HG03442 (cell line): ENCODE data around the gene MTPN.

Source experiments
- ATAC-seq: cut with Tn5 transposase; IDR thresholded peaks from one replicate; pipeline ENCODE4 v1.9.1; 2021; ENCODE audit warnings: mild to moderate bottlenecking, moderate library complexity; ENCODE audit not compliant: unreplicated experiment

Gene MTPN

GRCh38 chr7:135977007-135977741 is at the start of gene MTPN:
Gene MTPN, minus strand, starts transcription at chr7:135977359. Its CDS starts 259 bp downstream, at chr7:135977100.
- ATAC-seq: peak; percentile 61

- ATAC-seq: no peak
These were observed 49.0 kb upstream of the MTPN start for GRCh38 chr7:136026209-136026608.

- ATAC-seq: no peak
These were observed 46.1 kb upstream of the MTPN start for GRCh38 chr7:136023134-136023869.

- no peak for ATAC-seq
These were observed 43.4 kb upstream of the MTPN start for GRCh38 chr7:136020556-136020955.

GRCh38 chr7:136018104-136018503 is 40.9 kb upstream of the MTPN start:
- no peak for ATAC-seq

- peak; percentile 74 for ATAC-seq
These were observed 39.7 kb upstream of the MTPN start for GRCh38 chr7:136016649-136017395.

GRCh38 chr7:136015638-136016037 is 38.5 kb upstream of the MTPN start:
- ATAC-seq: no peak

- ATAC-seq: no peak
These were observed 37.5 kb upstream of the MTPN start for GRCh38 chr7:136014659-136015058.

- no peak for ATAC-seq
These were observed 35.1 kb upstream of the MTPN start for GRCh38 chr7:136012238-136012637.

GRCh38 chr7:136009488-136010079 is 32.4 kb upstream of the MTPN start:
- ATAC-seq: no peak

- no peak for ATAC-seq
These were observed 29.0 kb upstream of the MTPN start for GRCh38 chr7:136006208-136006607.

- ATAC-seq: no peak
These were observed 26.9 kb upstream of the MTPN start for GRCh38 chr7:136004083-136004482.

- ATAC-seq: no peak
These were observed 25.6 kb upstream of the MTPN start for GRCh38 chr7:136002802-136003201.

GRCh38 chr7:136000288-136000913 is 23.2 kb upstream of the MTPN start:
- ATAC-seq: no peak

- no peak for ATAC-seq
These were observed 20.9 kb upstream of the MTPN start for GRCh38 chr7:135998081-135998480.

- ATAC-seq: no peak
These were observed 18.6 kb upstream of the MTPN start for GRCh38 chr7:135995748-135996147.

GRCh38 chr7:135994466-135995205 is 17.5 kb upstream of the MTPN start:
- no peak for ATAC-seq

- ATAC-seq: peak; percentile 71
These were observed 16.8 kb upstream of the MTPN start for GRCh38 chr7:135993950-135994349.

GRCh38 chr7:135991906-135992305 is 14.7 kb upstream of the MTPN start:
- ATAC-seq: no peak

- no peak for ATAC-seq
These were observed 14.2 kb upstream of the MTPN start for GRCh38 chr7:135991322-135991721.
